ENCODE data around the gene LDHAL6B.

Gene LDHAL6B

DNA sequence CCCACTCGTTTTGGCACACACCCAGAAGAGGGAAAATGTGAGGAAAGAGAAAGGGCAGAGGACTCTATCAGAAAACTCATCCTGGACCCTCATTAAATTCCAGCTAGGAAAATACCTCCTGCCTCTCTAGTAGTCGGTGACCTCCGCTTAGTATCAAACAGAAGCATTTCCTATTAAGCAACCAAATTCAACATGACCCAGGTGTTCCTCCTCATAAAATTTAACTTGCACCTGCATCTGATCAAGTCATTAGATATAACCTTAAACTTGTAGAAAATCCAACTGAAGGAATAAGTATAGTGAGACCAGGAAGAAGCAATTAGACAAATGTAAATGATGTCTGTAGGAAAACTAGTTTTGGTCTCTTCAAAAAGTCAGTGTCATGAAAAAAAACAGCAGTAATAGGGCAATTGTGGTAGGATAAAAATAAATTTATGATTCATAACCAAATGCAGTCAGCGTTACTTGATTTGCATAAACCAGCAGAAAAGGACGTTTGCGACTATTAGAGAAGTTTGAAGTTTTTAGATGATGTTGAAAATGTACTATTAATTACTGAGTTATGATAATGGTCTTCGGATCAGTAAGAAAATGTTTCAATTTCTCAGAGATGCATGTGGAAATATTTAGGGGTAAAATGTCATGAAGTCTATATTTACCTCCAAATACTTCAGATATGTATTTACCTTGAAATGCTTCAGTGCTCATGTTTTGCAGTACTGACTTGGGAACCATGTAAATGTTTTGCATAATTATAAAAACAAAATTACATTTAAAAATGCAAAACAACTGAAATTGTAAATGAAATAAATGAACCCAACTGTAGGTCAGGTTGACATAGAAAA is 44.6 kb downstream of the LDHAL6B start:
- no peak for DNase-seq (ENCODE audit: low read depth in 2 of 2)

DNA sequence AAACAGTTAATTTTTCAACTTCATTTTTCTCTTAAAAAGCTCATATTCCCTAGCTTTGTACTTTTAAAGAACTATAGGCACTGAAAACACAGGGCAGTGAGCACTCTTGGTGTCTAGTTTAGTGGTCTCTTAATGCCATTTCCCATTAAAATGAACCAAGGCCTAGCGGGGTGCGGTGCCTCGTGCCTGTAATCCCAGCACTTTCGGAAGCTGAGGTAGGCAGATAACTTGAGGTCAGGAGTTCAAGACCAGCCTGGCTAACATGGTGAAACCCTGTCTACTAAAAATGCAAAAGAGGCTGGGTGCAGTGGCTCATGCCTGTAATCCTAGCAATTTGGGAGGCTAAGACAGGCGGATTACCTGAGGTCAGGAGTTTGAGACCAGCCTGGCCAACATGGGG is 45.5 kb downstream of the LDHAL6B start:
- DNase-seq (ENCODE audit: low read depth in 2 of 2): no peak

DNA sequence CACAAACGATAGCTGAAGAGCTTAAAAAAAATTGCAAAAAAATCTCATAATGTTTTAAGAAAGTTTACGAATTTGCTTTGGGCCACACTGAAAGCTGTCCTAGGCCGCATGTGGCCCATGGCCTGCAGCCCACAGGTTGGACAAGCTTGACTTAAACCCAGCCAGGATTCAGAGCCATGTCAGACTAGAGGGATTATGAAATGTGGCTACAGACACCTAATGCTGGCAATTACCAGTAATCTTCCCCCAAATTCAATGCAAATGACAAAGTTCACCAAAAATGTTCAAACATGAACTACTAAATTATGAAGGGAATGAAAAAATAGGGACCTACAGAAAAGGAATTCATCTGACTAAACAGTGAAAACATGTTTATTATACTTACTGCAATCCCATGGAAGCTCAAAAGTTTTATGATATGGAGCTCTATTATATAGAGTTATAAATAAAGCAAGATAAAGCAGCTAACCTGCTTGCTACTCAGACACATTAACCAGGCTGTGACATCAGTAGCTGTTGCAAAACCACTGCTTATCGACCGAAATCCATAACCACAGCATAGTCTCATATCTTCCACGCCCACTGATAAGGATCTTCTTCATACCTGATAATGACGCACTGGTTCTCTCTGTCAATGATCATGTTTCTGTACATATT is 49.2 kb downstream of the LDHAL6B start:
- DNase-seq (ENCODE audit: low read depth in 2 of 2): no peak

DNA sequence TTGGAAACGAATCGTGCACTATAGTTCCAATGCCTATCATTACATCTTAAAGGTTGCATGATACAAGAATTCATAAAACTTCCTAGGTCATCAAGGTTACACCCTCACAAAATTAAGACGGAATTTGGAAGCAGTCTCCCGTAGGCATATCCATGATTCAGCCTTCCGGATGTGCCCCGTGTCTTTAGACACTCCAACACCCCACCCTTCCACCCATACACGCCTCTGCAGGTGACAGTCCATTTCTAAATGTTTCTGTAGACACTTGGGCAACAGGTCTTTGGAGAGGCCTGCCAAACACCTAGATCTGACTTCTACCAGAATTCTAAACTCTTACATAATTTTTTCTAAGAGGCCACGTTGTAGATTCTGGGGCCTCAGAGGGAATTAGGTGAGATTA is 49.8 kb downstream of the LDHAL6B start:
- DNase-seq (ENCODE audit: low read depth in 2 of 2): no peak

- DNase-seq (ENCODE audit: low read depth in 2 of 2): no peak
These were observed 50.5 kb downstream of the LDHAL6B start for GRCh38 chr15:59257140-59257539.

Data from stimulated activated CD4-positive, alpha-beta T cell treated with anti-CD3 and anti-CD28 coated beads, Interleukin-1b, Interleukin-23, amount 100 ng/mL, for 1 hour (primary cell).